GM21515 (cell line): ENCODE results near the gene TMEM63C.

Source experiments
- ATAC-seq: cut with Tn5 transposase; IDR thresholded peaks from one replicate; pipeline ENCODE4 v1.9.1; 2021; ENCODE audit not compliant: unreplicated experiment

TMEM63C gene

GRCh38 chr14:77221241-77221871 lies 39.8 kb downstream of the TMEM63C start:
- ATAC-seq, result no peak

- ATAC-seq, result no peak
Measured at GRCh38 chr14:77222546-77223225, 41.1 kb downstream of the TMEM63C start.

- ATAC-seq, result no peak
Measured at GRCh38 chr14:77224212-77224611, 42.6 kb downstream of the TMEM63C start.

GRCh38 chr14:77225254-77225653 lies 43.7 kb downstream of the TMEM63C start:
- ATAC-seq, result no peak

GRCh38 chr14:77225892-77226557 lies 44.4 kb downstream of the TMEM63C start:
- ATAC-seq, result no peak

- ATAC-seq, result no peak
Measured at GRCh38 chr14:77228056-77228455, 46.5 kb downstream of the TMEM63C start.

GRCh38 chr14:77230914-77231313 lies 49.3 kb downstream of the TMEM63C start:
- ATAC-seq, result no peak

GRCh38 chr14:77231721-77232120 lies 50.1 kb downstream of the TMEM63C start:
- no peak for ATAC-seq

- no peak for ATAC-seq
Measured at GRCh38 chr14:77236814-77237213, 55.2 kb downstream of the TMEM63C start.

GRCh38 chr14:77238356-77238755 lies 56.8 kb downstream of the TMEM63C start:
- ATAC-seq, result no peak

GRCh38 chr14:77238996-77239395 lies 57.4 kb downstream of the TMEM63C start:
- ATAC-seq, result no peak

GRCh38 chr14:77239412-77239811 lies 57.8 kb downstream of the TMEM63C start:
- ATAC-seq, result no peak

- no peak for ATAC-seq
Measured at GRCh38 chr14:77240336-77240915, 58.8 kb downstream of the TMEM63C start.

- ATAC-seq, result no peak
Measured at GRCh38 chr14:77241955-77242354, 60.4 kb downstream of the TMEM63C start.

GRCh38 chr14:77242752-77243151 lies 61.2 kb downstream of the TMEM63C start:
- no peak for ATAC-seq

GRCh38 chr14:77243853-77244252 lies 62.3 kb downstream of the TMEM63C start:
- ATAC-seq, result no peak

- ATAC-seq, result no peak
Measured at GRCh38 chr14:77245820-77246219, 64.2 kb downstream of the TMEM63C start.

- no peak for ATAC-seq
Measured at GRCh38 chr14:77246784-77247183, 65.2 kb downstream of the TMEM63C start.

- ATAC-seq, result no peak
Measured at GRCh38 chr14:77248666-77249065, 67.1 kb downstream of the TMEM63C start.

GRCh38 chr14:77249286-77249685 lies 67.7 kb downstream of the TMEM63C start:
- ATAC-seq, result no peak

GRCh38 chr14:77250927-77251326 lies 69.3 kb downstream of the TMEM63C start:
- no peak for ATAC-seq

GRCh38 chr14:77251870-77252269 lies 70.3 kb downstream of the TMEM63C start:
- ATAC-seq, result no peak
